OCI-LY7 (cell line): Measurements from ENCODE around the gene F11. TPM values are rescaled to one million over a fixed set of nuclear protein-coding genes. Genes with fewer than 3 reads are reported as not detected.

Source experiments
- BruUV-seq: library from RNA; stranded (reverse); fragments of 400-500 nt; replicated peaks from 2 replicates; lab custom pipeline; 2021; lab: Mats Ljungman, UMichigan
- CTCF ChIA-PET: fragments of 300-600 bp; sonication (Branson Sonifier 250); formaldehyde crosslinking; loops from one replicate; lab custom pipeline; 2022; ENCODE audit warnings: antibody characterized with exemption; ENCODE audit not compliant: unreplicated experiment; lab: Charles Lee
- POLR2A ChIA-PET: fragments of 300-600 bp; sonication (Branson Sonifier 250); formaldehyde crosslinking; loops from one replicate; lab custom pipeline; 2022; ENCODE audit warnings: antibody characterized with exemption; lab: Charles Lee
- DNase-seq: peaks from one replicate; pipeline ENCODE4 v3.0.0-alpha.2; 2015; ENCODE audit warnings: low spot score
- H2AFZ ChIP-seq: fragments of 200-600 bp; sonication (generic), shearing (Covaris generic); 2 replicates; pipeline ENCODE4 v1.6.1; 2014; ENCODE audit warnings: mild to moderate bottlenecking, antibody characterized with exemption, low read length, moderate library complexity
- H3K27ac ChIP-seq: fragments of 200-600 bp; sonication (generic); 2 replicates; pipeline ENCODE4 v1.5.1; 2014; ENCODE audit warnings: mixed run types, low read depth, mild to moderate bottlenecking, moderate library complexity, low read length, inconsistent platforms; ENCODE audit not compliant: poor library complexity, severe bottlenecking
- H3K36me3 ChIP-seq: fragments of 200-600 bp; sonication (generic); 2 replicates; pipeline ENCODE4 v1.6.1; 2014; ENCODE audit warnings: mild to moderate bottlenecking, antibody characterized with exemption, low read length, moderate library complexity, mixed read lengths; ENCODE audit not compliant: insufficient read depth
- H3K4me1 ChIP-seq: fragments of 200-600 bp; sonication (generic); 2 replicates; pipeline ENCODE4 v1.5.1; 2014; ENCODE audit warnings: mild to moderate bottlenecking, low read length; ENCODE audit not compliant: insufficient read depth, poor library complexity, severe bottlenecking
- H3K4me2 ChIP-seq: fragments of 200-600 bp; sonication (generic); 2 replicates; pipeline ENCODE4 v1.6.1; 2014; ENCODE audit warnings: mild to moderate bottlenecking, low read length
- H3K4me3 ChIP-seq: fragments of 200-600 bp; sonication (generic); 2 replicates; pipeline ENCODE4 v1.5.1; 2014; ENCODE audit warnings: mild to moderate bottlenecking, low read depth, low read length; ENCODE audit not compliant: poor library complexity, severe bottlenecking
- H3K79me2 ChIP-seq: fragments of 200-600 bp; sonication (generic); 2 replicates; pipeline ENCODE4 v1.6.1; 2016; ENCODE audit warnings: low read depth, mild to moderate bottlenecking, low read length, moderate library complexity, mixed read lengths; ENCODE audit not compliant: insufficient read depth
- H3K9me2 ChIP-seq: fragments of 200-600 bp; sonication (generic); 2 replicates; pipeline ENCODE4 v1.6.1; 2016; ENCODE audit warnings: mild to moderate bottlenecking, low read length, mixed read lengths; ENCODE audit not compliant: insufficient read depth
- H3K9me3 ChIP-seq: fragments of 200-600 bp; sonication (generic); 2 replicates; pipeline ENCODE4 v1.6.1; 2014; ENCODE audit warnings: mild to moderate bottlenecking, mixed run types, low read length, mixed read lengths
- H4K20me1 ChIP-seq: fragments of 200-600 bp; sonication (generic); 2 replicates; pipeline ENCODE4 v1.6.1; 2014; ENCODE audit warnings: mild to moderate bottlenecking, antibody characterized with exemption, low read length, moderate library complexity, mixed read lengths; ENCODE audit not compliant: insufficient read depth
- EZH2phosphoT487 ChIP-seq: fragments of 200-600 bp; sonication (generic); IDR thresholded peaks from 2 replicates; pipeline ENCODE4 v1.6.1; 2018; ENCODE audit warnings: low read depth, borderline replicate concordance, mild to moderate bottlenecking, mixed run types, antibody characterized with exemption, low read length, moderate library complexity, mixed read lengths
- intact Hi-C: fragments of 100-400 bp; cut with micrococcal nuclease; formaldehyde crosslinking; loops from one replicate; pipeline ENCODE4 v1.10.0; 2022; ENCODE audit not compliant: unreplicated experiment
- total RNA-seq, 2 experiments: library from RNA; depleted of rRNA in 1 of 2; stranded (reverse); fragments of >200 nt in 1 of 2; shearing (Covaris generic) in 1 of 2; gene quantifications; 2 replicates each; pipeline ENCODE4 v1.2.3, GENCODE V29; 2014 to 2022
- TF ChIP-seq, protein P1 (sequence below): fragments of 200-600 bp; sonication (generic); conservative IDR thresholded peaks from 2 replicates; pipeline ENCODE4 v1.5.1; 2014; ENCODE audit warnings: mild to moderate bottlenecking, antibody characterized with exemption, low read length, moderate library complexity, mixed read lengths

The F11 gene
- total RNA-seq, 2 experiments from 2014 or later: not detected

DNA sequence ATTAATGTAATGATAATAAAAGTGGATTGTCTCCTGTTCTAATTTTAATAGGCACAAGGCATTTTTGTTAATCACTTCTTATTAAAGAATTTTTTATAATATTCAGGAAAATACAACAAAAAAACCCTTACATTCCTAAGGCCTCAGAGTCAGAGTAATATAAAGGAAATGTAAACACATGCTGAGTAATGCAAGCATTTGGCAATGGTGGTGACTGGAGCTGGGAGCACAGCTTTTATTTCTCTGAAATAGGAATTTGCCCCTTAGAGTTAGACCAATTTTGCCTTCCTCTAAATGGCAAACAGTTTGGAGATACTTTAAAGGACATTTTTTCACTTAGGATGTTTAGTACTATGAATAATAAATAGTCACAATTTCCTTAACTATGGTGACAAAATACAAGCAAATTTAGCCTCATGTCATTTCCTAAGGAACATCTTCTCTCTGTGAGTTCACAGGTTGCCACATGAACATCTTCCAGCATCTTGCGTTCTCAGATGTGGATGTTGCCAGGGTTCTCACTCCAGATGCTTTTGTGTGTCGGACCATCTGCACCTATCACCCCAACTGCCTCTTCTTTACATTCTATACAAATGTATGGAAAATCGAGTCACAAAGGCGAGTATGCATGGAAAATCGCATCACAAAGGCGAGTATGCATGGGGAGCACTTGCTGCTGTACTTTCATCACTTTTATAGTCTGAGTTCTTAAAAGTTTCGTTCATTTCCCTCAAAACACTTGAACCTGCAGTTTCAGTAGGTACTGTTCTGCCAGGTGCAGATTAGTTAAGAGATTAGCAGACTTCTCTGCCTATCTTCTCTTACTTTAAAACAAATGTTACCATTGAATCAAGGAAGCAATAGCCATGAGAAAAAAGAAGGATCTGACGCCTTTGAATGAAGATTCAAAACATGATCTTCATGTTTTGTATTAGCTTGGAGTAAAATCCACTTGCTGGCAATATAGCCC is 15.9 kb upstream of the F11 start:
- BruUV-seq: no TSS peak
- Histone ChIP-seq H3K4me1 (no peaks in the 10 kb centered on the region), H3K27ac (no peak overlapping the region), H3K79me2 (no peaks in the 10 kb centered on the region), H2AFZ (no peak overlapping the region), H3K36me3 (no peaks in the 10 kb centered on the region), H3K9me2 (no peaks in the 10 kb centered on the region), H3K4me2 (no peak overlapping the region), H4K20me1 (no peaks in the 10 kb centered on the region), H3K4me3 (no peak overlapping the region), H3K9me3 (no peaks in the 10 kb centered on the region)
- ChIA-PET POLR2A (no interaction called here), CTCF (no interaction called here)
- DNase-seq: no peak
- TF ChIP-seq, protein P1, sequence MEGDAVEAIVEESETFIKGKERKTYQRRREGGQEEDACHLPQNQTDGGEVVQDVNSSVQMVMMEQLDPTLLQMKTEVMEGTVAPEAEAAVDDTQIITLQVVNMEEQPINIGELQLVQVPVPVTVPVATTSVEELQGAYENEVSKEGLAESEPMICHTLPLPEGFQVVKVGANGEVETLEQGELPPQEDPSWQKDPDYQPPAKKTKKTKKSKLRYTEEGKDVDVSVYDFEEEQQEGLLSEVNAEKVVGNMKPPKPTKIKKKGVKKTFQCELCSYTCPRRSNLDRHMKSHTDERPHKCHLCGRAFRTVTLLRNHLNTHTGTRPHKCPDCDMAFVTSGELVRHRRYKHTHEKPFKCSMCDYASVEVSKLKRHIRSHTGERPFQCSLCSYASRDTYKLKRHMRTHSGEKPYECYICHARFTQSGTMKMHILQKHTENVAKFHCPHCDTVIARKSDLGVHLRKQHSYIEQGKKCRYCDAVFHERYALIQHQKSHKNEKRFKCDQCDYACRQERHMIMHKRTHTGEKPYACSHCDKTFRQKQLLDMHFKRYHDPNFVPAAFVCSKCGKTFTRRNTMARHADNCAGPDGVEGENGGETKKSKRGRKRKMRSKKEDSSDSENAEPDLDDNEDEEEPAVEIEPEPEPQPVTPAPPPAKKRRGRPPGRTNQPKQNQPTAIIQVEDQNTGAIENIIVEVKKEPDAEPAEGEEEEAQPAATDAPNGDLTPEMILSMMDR: no peak
- TF ChIP-seq EZH2phosphoT487: no peak
- intact Hi-C loops: no loop called here

DNA sequence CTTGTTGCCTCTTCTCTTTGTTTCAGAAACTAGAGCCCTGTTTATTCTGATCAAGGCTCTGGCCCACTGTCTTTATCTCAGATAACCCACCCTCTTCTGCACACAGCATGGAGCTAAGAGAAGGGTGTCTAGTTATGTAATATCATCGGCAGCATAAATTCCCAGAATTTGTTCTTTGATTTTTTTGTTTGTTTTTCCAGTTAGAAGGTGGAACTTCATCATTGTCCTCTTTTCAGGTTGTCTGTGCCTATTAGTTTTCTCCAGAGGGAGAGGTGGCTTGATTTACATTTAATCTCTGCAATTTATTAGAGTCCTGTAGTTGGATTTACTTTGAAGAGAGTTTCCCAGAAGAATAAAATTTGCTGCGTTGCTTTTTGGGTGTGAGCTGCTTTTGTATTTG is 15.2 kb upstream of the F11 start:
- Histone ChIP-seq H4K20me1 (no peaks in the 10 kb centered on the region), H3K79me2 (no peaks in the 10 kb centered on the region), H3K9me3 (no peaks in the 10 kb centered on the region), H3K9me2 (no peaks in the 10 kb centered on the region), H3K36me3 (no peaks in the 10 kb centered on the region), H3K4me1 (no peaks in the 10 kb centered on the region), H3K27ac (no peak overlapping the region), H2AFZ (no peak overlapping the region), H3K4me2 (no peak overlapping the region), H3K4me3 (no peak overlapping the region)
- intact Hi-C loops: no loop called here
- BruUV-seq: no TSS peak
- POLR2A ChIA-PET: no interaction called here
- no peak for DNase-seq
- TF ChIP-seq EZH2phosphoT487: no peak
- TF ChIP-seq, protein P1: no peak
- CTCF ChIA-PET: no interaction called here

DNA sequence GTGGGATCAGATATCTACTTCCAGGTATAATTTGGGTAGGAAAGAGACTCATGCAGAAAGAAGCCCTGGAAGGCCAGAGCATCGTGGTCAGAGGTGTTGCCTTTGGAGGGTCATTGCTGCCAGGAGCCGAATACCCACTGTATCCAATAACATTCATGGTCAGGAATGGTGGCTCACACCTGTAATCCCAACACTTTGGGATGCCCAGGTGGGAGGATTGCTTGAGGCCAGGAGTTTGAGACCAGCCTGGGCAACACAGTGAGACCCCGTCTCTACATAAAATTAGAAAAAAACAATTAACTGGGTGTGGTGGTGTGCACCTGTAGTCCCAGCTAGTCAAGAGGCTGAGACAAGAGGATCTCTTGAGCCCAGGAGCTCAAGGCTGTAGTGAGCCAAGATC is 10.9 kb upstream of the F11 start:
- no peak for TF ChIP-seq EZH2phosphoT487
- TF ChIP-seq, protein P1: no peak
- ChIA-PET POLR2A (no interaction called here), CTCF (no interaction called here)
- Histone ChIP-seq H3K27ac (no peak overlapping the region), H3K4me2 (no peak overlapping the region), H3K9me3 (no peaks in the 10 kb centered on the region), H3K4me1 (no peaks in the 10 kb centered on the region), H3K79me2 (no peaks in the 10 kb centered on the region), H3K4me3 (no peak overlapping the region), H4K20me1 (no peaks in the 10 kb centered on the region), H2AFZ (no peak overlapping the region), H3K9me2 (no peaks in the 10 kb centered on the region), H3K36me3 (no peaks in the 10 kb centered on the region)
- BruUV-seq: no TSS peak
- DNase-seq: no peak
- intact Hi-C loops: no loop called here
